Adrenal gland (tissue), 12 donors: ENCODE results near the gene ANKRD28. TPM values are rescaled to one million over a fixed set of nuclear protein-coding genes. Genes with fewer than 3 reads are reported as not detected.

Experiments used
- DNase-seq, 7 donors: peaks; one replicate each; pipeline ENCODE4 v3.0.0-alpha.2; 2019 to 2020
- H3K27ac ChIP-seq, 5 donors: fragments of 200-600 bp; sonication (generic) in 4 of 5; 1 replicate in 3 of 5; 2 replicates in 2 of 5; pipeline versions ENCODE4 v1.5.1 to v1.8.0; 2016 to 2020; ENCODE audit warnings: mild to moderate bottlenecking in 1 of 5
- H3K27me3 ChIP-seq: fragments of 200-600 bp; 2 replicates; pipeline ENCODE4 v1.8.0; 2021
- H3K36me3 ChIP-seq, 2 donors: fragments of 200-600 bp; replicated peaks in 1 of 2; 1 replicate in 1 of 2; 2 replicates in 1 of 2; pipeline versions ENCODE4 v1.5.1 to v1.8.0; 2018 to 2022
- H3K4me1 ChIP-seq, 2 donors: fragments of 200-600 bp; replicated peaks in 1 of 2; 1 replicate in 1 of 2; 2 replicates in 1 of 2; pipeline versions ENCODE4 v1.5.1 to v1.8.0; 2018 to 2021
- H3K4me3 ChIP-seq, 4 donors: fragments of 200-600 bp; sonication (generic) in 3 of 4; one replicate each; pipeline ENCODE4 v1.5.1; 2016 to 2018
- H3K9me3 ChIP-seq, 3 donors: fragments of 200-600 bp; sonication (generic) in 1 of 3; replicated peaks in 1 of 3; 1 replicate in 2 of 3; 2 replicates in 1 of 3; pipeline versions ENCODE4 v1.5.1 to v1.8.0; 2016 to 2021
- CTCF ChIP-seq, 6 experiments: fragments of 450-650 bp in 4 of 6; fragments of 200-600 bp in 2 of 6; sonication (generic) in 1 of 6; IDR thresholded peaks; 1 replicate in 5 of 6; 2 replicates in 1 of 6; pipeline versions ENCODE4 v1.5.1 to v1.8.0; 2016 to 2021; ENCODE audit warnings: antibody characterized with exemption in 6 of 6, mild to moderate bottlenecking in 2 of 6, moderate library complexity in 1 of 6
- POLR2A ChIP-seq, 2 donors: fragments of 450-650 bp; IDR thresholded peaks; one replicate each; pipeline ENCODE4 v1.6.1; 2017; ENCODE audit warnings: antibody characterized with exemption in 2 of 2, mild to moderate bottlenecking in 2 of 2, moderate library complexity in 1 of 2
- WGBS, 4 donors: extraction: QIAGEN DNeasy Blood & Tissue Kit in 2 of 4; methylation state at CpG; one replicate each; pipeline versions ENCODE4 v1.1.5 to v1.1.7; 2013 to 2017; 5-methylcytosine and 5-hydroxymethylcytosine counted together
- intact Hi-C, 2 donors: fragments of 100-400 bp; cut with DNase I; formaldehyde crosslinking; loops; one replicate each; pipeline versions ENCODE4 v1.14.1 to v1.15.0; 2022 to 2023
- polyA plus RNA-seq, 3 donors: library from polyadenylated mRNA; stranded (reverse); fragments of 200-250 nt in 2 of 3; fragments of 350-450 nt in 1 of 3; fragmentation: Illumina TruSeq in 1 of 3; extraction: RNeasy Lipid Tissue Mini Kit (QIAGEN cat#74804) in 1 of 3; gene quantifications; one replicate each; pipeline ENCODE4 v1.2.3, GENCODE V29; 2013 to 2014
- total RNA-seq, 9 donors: library from RNA; depleted of rRNA in 4 of 9; stranded (reverse); fragments of >200 nt in 4 of 9; fragments of 120-200 nt in 1 of 9; fragmentation: NEBNext Ultra II Directional in 1 of 9; extraction: Animal tissue kit (Norgen Biotek cat#: 25700) in 1 of 9; gene quantifications; one replicate each; pipeline versions ENCODE4 v1.1.0 to v1.2.4, GENCODE V29; 2013 to 2023
- donor health status: healthy with polysubstance abuse.
- donor health status: Bipolar disorder and iron deficiency.
- donor health status: DM: yes; HTN: yes; CAD: no.
- donor health status: DM: no; HTN: no; CAD: no.
- donor health status: DM: no; HTN: no; CAD: no.
- donor health status: DM: yes; HTN: yes; CAD: no.

ANKRD28 gene
- total and polyA plus RNA-seq, 12 donors: 11.0 to 71.7 (median 34.5) TPM

- intact Hi-C loops: loop anchor here in 1 of 2 donors (10.0 kb wide), 1 partner anchor 606 kb away; no protein-coding TSS in a partner anchor
- H3K27ac ChIP-seq: no peak overlapping the region
- H3K4me1 ChIP-seq: peaks cover 30 to 31% of the 10 kb centered on the region in 2 donors
- TF ChIP-seq POLR2A (IDR thresholded peaks at IDR 0.05) (no peak), CTCF (IDR thresholded peaks at IDR 0.05) (no peak)
- 86 to 92% (median 90%) methylated on average over 6 of the region's 6 CpGs for WGBS, 4 donors
- DNase-seq: no peak
- H3K4me3 ChIP-seq: no peak overlapping the region
- H3K27me3 ChIP-seq: no peaks in the 10 kb centered on the region
- no peaks in the 10 kb centered on the region for H3K9me3 ChIP-seq
- no peaks in the 10 kb centered on the region for H3K36me3 ChIP-seq
These were observed 159.4 kb downstream of the ANKRD28 start for GRCh38 chr3:15638193-15638890.

- intact Hi-C loops: loop anchor here in 1 of 2 donors (10.0 kb wide), 1 partner anchor 607 kb away; no protein-coding TSS in a partner anchor
- H3K27me3 ChIP-seq: no peaks in the 10 kb centered on the region
- H3K9me3 ChIP-seq: no peaks in the 10 kb centered on the region
- peak overlapping the region in 1 of 5 donors; percentile 35 for H3K27ac ChIP-seq
- no peaks in the 10 kb centered on the region for H3K36me3 ChIP-seq
- H3K4me3 ChIP-seq: no peak overlapping the region
- DNase-seq: no peak
- H3K4me1 ChIP-seq: peaks cover 32 to 34% of the 10 kb centered on the region in 2 donors
- 80 to 86% (median 82%) methylated on average over 7 of the region's 7 CpGs for WGBS, 4 donors
- TF ChIP-seq POLR2A (IDR thresholded peaks at IDR 0.05) (no peak), CTCF (IDR thresholded peaks at IDR 0.05) (no peak)
These were observed 160.4 kb downstream of the ANKRD28 start for GRCh38 chr3:15637131-15637951.

- Histone ChIP-seq H3K9me3 (no peaks in the 10 kb centered on the region), H3K27me3 (no peaks in the 10 kb centered on the region), H3K36me3 (no peaks in the 10 kb centered on the region), H3K4me1 (peaks cover 34 to 35% of the 10 kb centered on the region in 2 donors), H3K4me3 (no peak overlapping the region), H3K27ac (peak overlapping the region in 3 of 5 donors; percentile 63 to 76 (median 75))
- TF ChIP-seq POLR2A (IDR thresholded peaks at IDR 0.05) (no peak), CTCF (IDR thresholded peaks at IDR 0.05) (no peak)
- intact Hi-C loops: loop anchor here in 1 of 2 donors (10.0 kb wide), 1 partner anchor 609 kb away; no protein-coding TSS in a partner anchor
- peak in 5 of 7 donors; percentile 44 to 69 (median 54) for DNase-seq
- 55 to 58% (median 56%) methylated on average over 14 of the region's 14 CpGs for WGBS, 4 donors
These were observed 161.6 kb downstream of the ANKRD28 start for GRCh38 chr3:15636028-15636709.
